Ishikawa (cell line): ENCODE data around the gene SENP6.

ENCODE experiments used
- CEBPB ChIP-seq: IDR thresholded peaks from 2 replicates; pipeline ENCODE4 v1.6.1; 2012
- CREB1 ChIP-seq: IDR thresholded peaks from 2 replicates; pipeline ENCODE4 v1.6.1; 2012; ENCODE audit warnings: low read depth
- EGR1 ChIP-seq: IDR thresholded peaks from 2 replicates; pipeline ENCODE4 v1.6.1; 2012
- EP300 ChIP-seq: IDR thresholded peaks from 2 replicates; pipeline ENCODE4 v1.6.1; 2012; ENCODE audit warnings: borderline replicate concordance
- FOXM1 ChIP-seq: IDR thresholded peaks from 2 replicates; pipeline ENCODE4 v1.6.1; 2012; ENCODE audit warnings: low read depth, borderline replicate concordance
- MAX ChIP-seq: IDR thresholded peaks from 2 replicates; pipeline ENCODE4 v1.6.1; 2012
- RAD21 ChIP-seq: IDR thresholded peaks from 2 replicates; pipeline ENCODE4 v1.6.1; 2012; ENCODE audit warnings: low read depth
- REST ChIP-seq: IDR thresholded peaks from 2 replicates; pipeline ENCODE4 v1.6.1; 2012; ENCODE audit warnings: low read depth, mild to moderate bottlenecking
- TAF1 ChIP-seq: IDR thresholded peaks from 2 replicates; pipeline ENCODE4 v1.6.1; 2012; ENCODE audit warnings: low read depth, mild to moderate bottlenecking
- TCF12 ChIP-seq: IDR thresholded peaks from 2 replicates; pipeline ENCODE4 v1.6.1; 2012; ENCODE audit warnings: low read depth
- TEAD4 ChIP-seq: IDR thresholded peaks from 2 replicates; pipeline ENCODE4 v1.6.1; 2012
- USF1 ChIP-seq: IDR thresholded peaks from 2 replicates; pipeline ENCODE4 v1.6.1; 2012
- YY1 ChIP-seq: IDR thresholded peaks from 2 replicates; pipeline ENCODE4 v1.6.1; 2012; ENCODE audit warnings: low read depth

- no peak for TF ChIP-seq EP300
- no peak for TF ChIP-seq CREB1
- no peak for TF ChIP-seq TCF12
- no peak for TF ChIP-seq TAF1
- no peak for TF ChIP-seq EGR1
- TF ChIP-seq RAD21: no peak
- TF ChIP-seq REST: no peak
- TF ChIP-seq USF1: no peak
- no peak for TF ChIP-seq MAX
- TF ChIP-seq YY1: no peak
- TF ChIP-seq CEBPB: no peak
- TF ChIP-seq FOXM1: no peak
- no peak for TF ChIP-seq TEAD4
Observed at GRCh38 chr6:75657327-75657726, 55.6 kb downstream of the SENP6 start.
